Heart left ventricle (tissue), 16 donors: ENCODE measurements around the gene SLC22A4. TPM values are rescaled to one million over a fixed set of nuclear protein-coding genes. Genes with fewer than 3 reads are reported as not detected.

Source experiments
- ATAC-seq, 4 donors: fragments of 200-7000 bp; cut with Tn5 transposase; one replicate each; pipeline ENCODE4 v1.9.1; 2020 to 2022; ENCODE audit warnings: moderate library complexity in 4 of 4, mild to moderate bottlenecking in 3 of 4, moderate number of reproducible peaks in 1 of 4
- DNase-seq, 5 donors: peaks; one replicate each; pipeline ENCODE4 v3.0.0-alpha.2; 2020
- H3K27ac ChIP-seq, 12 donors: fragments of 200-600 bp; sonication (generic) in 4 of 12; one replicate each; pipeline versions ENCODE4 v1.5.0 to v1.8.0; 2016 to 2022; ENCODE audit warnings: mild to moderate bottlenecking in 2 of 12
- H3K27me3 ChIP-seq, 9 donors: fragments of 200-600 bp; sonication (generic) in 2 of 9; one replicate each; pipeline versions ENCODE4 v1.5.1 to v1.8.0; 2016 to 2022; ENCODE audit warnings: mild to moderate bottlenecking in 3 of 9
- H3K36me3 ChIP-seq, 9 donors: fragments of 200-600 bp; sonication (generic) in 2 of 9; one replicate each; pipeline versions ENCODE4 v1.5.0 to v1.8.0; 2018 to 2022; ENCODE audit warnings: mild to moderate bottlenecking in 2 of 9
- H3K4me1 ChIP-seq, 12 donors: fragments of 200-600 bp; sonication (generic) in 4 of 12; one replicate each; pipeline versions ENCODE4 v1.5.0 to v1.8.0; 2016 to 2022; ENCODE audit warnings: mild to moderate bottlenecking in 3 of 12
- H3K4me3 ChIP-seq, 12 donors: fragments of 200-600 bp; sonication (generic) in 4 of 12; one replicate each; pipeline versions ENCODE4 v1.5.0 to v1.8.0; 2017 to 2022; ENCODE audit warnings: mild to moderate bottlenecking in 9 of 12, moderate library complexity in 4 of 12
- H3K9me3 ChIP-seq, 12 donors: fragments of 200-600 bp; sonication (generic) in 4 of 12; one replicate each; pipeline versions ENCODE4 v1.5.0 to v1.8.0; 2016 to 2022; ENCODE audit warnings: mild to moderate bottlenecking in 1 of 12
- POLR2A ChIP-seq, 2 donors: fragments of 450-650 bp; IDR thresholded peaks; one replicate each; pipeline ENCODE4 v1.6.1; 2017; ENCODE audit warnings: antibody characterized with exemption in 2 of 2, mild to moderate bottlenecking in 2 of 2, moderate library complexity in 2 of 2
- WGBS, 4 donors: extraction: QIAGEN DNeasy Blood & Tissue Kit in 2 of 4; methylation state at CpG; one replicate each; pipeline versions ENCODE4 v1.1.5 to v1.1.7; 2013 to 2018; 5-methylcytosine and 5-hydroxymethylcytosine counted together
- intact Hi-C, 10 donors: fragments of 100-400 bp; cut with DNase I; formaldehyde crosslinking; loops; one replicate each; pipeline versions ENCODE4 v1.11.1 to v1.14.2; 2022
- polyA plus RNA-seq, 2 donors: library from polyadenylated mRNA; stranded (reverse); fragments of 200-250 nt; gene quantifications; one replicate each; pipeline ENCODE4 v1.2.3, GENCODE V29; 2013
- total RNA-seq, 9 donors: library from RNA; depleted of rRNA in 2 of 9; stranded (reverse); fragments of >200 nt in 2 of 9; fragmentation: NEBNext Ultra II Directional in 3 of 9; extraction: Animal tissue kit (Norgen Biotek cat#: 25700) in 3 of 9; gene quantifications; one replicate each; pipeline versions ENCODE4 v1.1.0 to v1.2.4, GENCODE V29; 2016 to 2023
- TF ChIP-seq, protein P1 (sequence below), 12 donors: fragments of 200-600 bp; sonication (generic) in 4 of 12; IDR thresholded peaks; one replicate each; pipeline versions ENCODE4 v1.5.0 to v1.8.0; 2018 to 2022; ENCODE audit warnings: antibody characterized with exemption in 12 of 12, mild to moderate bottlenecking in 5 of 12
- donor health status: ischemic (EF 13 %, LVEDD 7.1; RV severe dilation, severe dysfunction).
- donor health status: healthy with polysubstance abuse.
- donor health status: DM: no; HTN: yes; CAD: no.
- donor health status: DM: no; HTN: no; CAD: no.
- donor health status: ischemic (EF 25% LVEDD 6.9; RV normal size, moderate dysfunction).
- donor health status: ischemic (EF 25% LVEDD 5.7; RV mildly dilated, moderate dysfunction).
- donor health status: healthy.
- donor health status: DM: yes; HTN: yes; CAD: no.
- donor health status: ischemic (EF 35%, LVEDD 5.7; RV mildly dilated, moderate dysfunction).
- donor health status: nonischemic (EF 11% LVEDD 7.7; RV severe dilation, severe dysfunction).
- donor health status: DM: yes; HTN: yes; CAD: no.
- donor health status: PGD.
- donor health status: ischemic (EF 29% LVEDD 5.4; RV normal size, mild dysfunction).
- donor health status: nonischemic (EF 23%, LVEDD 6.1; RV moderate dilation, normal function).

SLC22A4 gene
- total and polyA plus RNA-seq, 11 donors: 0.30 to 4.9 (median 2.2) TPM

GRCh38 chr5:132303589-132303988, 9.4 kb downstream of the SLC22A4 start:
- peaks cover 0 to 29% (median 16%) of the 10 kb centered on the region in 12 donors for H3K4me1 ChIP-seq
- intact Hi-C loops: loop anchor here in 1 of 10 donors (5.0 kb wide), 1 partner anchor 64 kb away; the partner anchor contains the start of gene SLC22A5
- TF ChIP-seq, protein P1, sequence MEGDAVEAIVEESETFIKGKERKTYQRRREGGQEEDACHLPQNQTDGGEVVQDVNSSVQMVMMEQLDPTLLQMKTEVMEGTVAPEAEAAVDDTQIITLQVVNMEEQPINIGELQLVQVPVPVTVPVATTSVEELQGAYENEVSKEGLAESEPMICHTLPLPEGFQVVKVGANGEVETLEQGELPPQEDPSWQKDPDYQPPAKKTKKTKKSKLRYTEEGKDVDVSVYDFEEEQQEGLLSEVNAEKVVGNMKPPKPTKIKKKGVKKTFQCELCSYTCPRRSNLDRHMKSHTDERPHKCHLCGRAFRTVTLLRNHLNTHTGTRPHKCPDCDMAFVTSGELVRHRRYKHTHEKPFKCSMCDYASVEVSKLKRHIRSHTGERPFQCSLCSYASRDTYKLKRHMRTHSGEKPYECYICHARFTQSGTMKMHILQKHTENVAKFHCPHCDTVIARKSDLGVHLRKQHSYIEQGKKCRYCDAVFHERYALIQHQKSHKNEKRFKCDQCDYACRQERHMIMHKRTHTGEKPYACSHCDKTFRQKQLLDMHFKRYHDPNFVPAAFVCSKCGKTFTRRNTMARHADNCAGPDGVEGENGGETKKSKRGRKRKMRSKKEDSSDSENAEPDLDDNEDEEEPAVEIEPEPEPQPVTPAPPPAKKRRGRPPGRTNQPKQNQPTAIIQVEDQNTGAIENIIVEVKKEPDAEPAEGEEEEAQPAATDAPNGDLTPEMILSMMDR (IDR thresholded peaks at IDR 0.05): no peak
- TF ChIP-seq POLR2A (IDR thresholded peaks at IDR 0.05): no peak
- 88 to 94% (median 92%) methylated on average over 6 of the region's 6 CpGs for WGBS, 4 donors
- peaks cover 0 to 22% (median 0%) of the 10 kb centered on the region in 12 donors for H3K9me3 ChIP-seq
- H3K4me3 ChIP-seq: no peak overlapping the region
- H3K36me3 ChIP-seq: no peaks in the 10 kb centered on the region
- no peaks in the 10 kb centered on the region for H3K27me3 ChIP-seq
- ATAC-seq: no peak
- DNase-seq: no peak
- H3K27ac ChIP-seq: no peak overlapping the region

DNA sequence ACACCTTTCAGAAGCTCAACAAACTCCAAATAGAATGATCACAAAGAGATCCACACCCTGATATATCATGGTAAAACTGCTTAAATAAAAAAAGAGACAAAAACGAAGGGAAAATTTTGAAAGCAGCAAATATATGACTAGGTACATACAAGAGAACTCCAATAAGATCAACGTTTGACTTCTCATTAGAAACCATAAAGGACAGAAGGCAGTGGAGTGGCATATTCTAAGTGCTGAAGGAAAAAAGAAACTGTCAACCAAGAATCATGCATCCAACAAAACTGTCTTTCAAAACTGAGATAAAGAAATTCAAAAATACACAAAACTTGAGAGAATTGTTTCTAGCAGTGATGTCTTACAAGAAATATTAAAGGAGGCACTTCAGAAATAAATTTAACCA, 11.2 kb downstream of the SLC22A4 start:
- H3K27me3 ChIP-seq: no peaks in the 10 kb centered on the region
- peaks cover 0 to 22% (median 0%) of the 10 kb centered on the region in 12 donors for H3K9me3 ChIP-seq
- no peak overlapping the region for H3K4me3 ChIP-seq
- intact Hi-C loops: no loop called here
- no peaks in the 10 kb centered on the region for H3K36me3 ChIP-seq
- no peak overlapping the region for H3K27ac ChIP-seq
- DNase-seq (no peak), ATAC-seq (no peak)
- TF ChIP-seq, protein P1 (IDR thresholded peaks at IDR 0.05): no peak
- no peak for TF ChIP-seq POLR2A (IDR thresholded peaks at IDR 0.05)
- peaks cover 0 to 27% (median 15%) of the 10 kb centered on the region in 12 donors for H3K4me1 ChIP-seq
- 89 to 92% (median 92%) methylated on average over 2 of the region's 2 CpGs for WGBS, 4 donors

DNA sequence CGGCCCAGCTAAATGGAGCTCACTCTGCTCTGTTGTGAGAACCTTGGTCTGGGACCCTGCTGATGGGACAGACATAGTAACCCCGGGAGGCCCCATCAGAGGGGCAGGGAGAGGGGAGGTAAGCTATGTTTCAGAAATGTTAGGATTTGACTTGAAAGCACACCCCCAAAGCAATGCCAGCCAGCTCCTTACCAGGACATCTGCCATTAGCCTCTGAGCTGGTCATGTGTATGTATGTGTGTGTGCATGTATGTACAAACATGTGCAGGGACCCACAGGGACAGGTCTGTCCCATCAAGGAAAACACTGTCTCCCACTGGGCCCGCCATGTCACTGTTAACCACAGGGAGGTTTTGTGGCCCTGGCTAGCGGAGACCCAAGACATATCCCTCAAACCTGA, 14.5 kb downstream of the SLC22A4 start:
- ATAC-seq (no peak), DNase-seq (no peak)
- Histone ChIP-seq H3K27ac (no peak overlapping the region), H3K9me3 (peaks cover 0 to 22% (median 0%) of the 10 kb centered on the region in 12 donors), H3K4me3 (no peak overlapping the region), H3K27me3 (no peaks in the 10 kb centered on the region), H3K4me1 (peaks cover 0 to 10% (median 0%) of the 10 kb centered on the region in 12 donors), H3K36me3 (peaks cover 0 to 2% (median 0%) of the 10 kb centered on the region in 9 donors)
- TF ChIP-seq POLR2A (IDR thresholded peaks at IDR 0.05): no peak
- TF ChIP-seq, protein P1 (IDR thresholded peaks at IDR 0.05): no peak
- intact Hi-C loops: no loop called here
- WGBS, 4 donors: 80 to 98% (median 90%) methylated on average over 4 of the region's 4 CpGs

- DNase-seq (no peak), ATAC-seq (no peak)
- intact Hi-C loops: no loop called here
Measured at GRCh38 chr5:132309679-132310078, 15.5 kb downstream of the SLC22A4 start.

More at GRCh38 chr5:132309679-132310078, 15.5 kb downstream of the SLC22A4 start:
- H3K4me3 ChIP-seq: no peak overlapping the region
- no peak for TF ChIP-seq POLR2A (IDR thresholded peaks at IDR 0.05)
- TF ChIP-seq, protein P1 (IDR thresholded peaks at IDR 0.05): no peak
- H3K36me3 ChIP-seq: peaks cover 0 to 7% (median 0%) of the 10 kb centered on the region in 9 donors
- peaks cover 0 to 10% (median 0%) of the 10 kb centered on the region in 12 donors for H3K4me1 ChIP-seq
- no peaks in the 10 kb centered on the region for H3K27me3 ChIP-seq
- H3K27ac ChIP-seq: no peak overlapping the region
- peaks cover 0 to 15% (median 0%) of the 10 kb centered on the region in 12 donors for H3K9me3 ChIP-seq
